ENCODE results near the gene METTL6.

Gene METTL6

DNA sequence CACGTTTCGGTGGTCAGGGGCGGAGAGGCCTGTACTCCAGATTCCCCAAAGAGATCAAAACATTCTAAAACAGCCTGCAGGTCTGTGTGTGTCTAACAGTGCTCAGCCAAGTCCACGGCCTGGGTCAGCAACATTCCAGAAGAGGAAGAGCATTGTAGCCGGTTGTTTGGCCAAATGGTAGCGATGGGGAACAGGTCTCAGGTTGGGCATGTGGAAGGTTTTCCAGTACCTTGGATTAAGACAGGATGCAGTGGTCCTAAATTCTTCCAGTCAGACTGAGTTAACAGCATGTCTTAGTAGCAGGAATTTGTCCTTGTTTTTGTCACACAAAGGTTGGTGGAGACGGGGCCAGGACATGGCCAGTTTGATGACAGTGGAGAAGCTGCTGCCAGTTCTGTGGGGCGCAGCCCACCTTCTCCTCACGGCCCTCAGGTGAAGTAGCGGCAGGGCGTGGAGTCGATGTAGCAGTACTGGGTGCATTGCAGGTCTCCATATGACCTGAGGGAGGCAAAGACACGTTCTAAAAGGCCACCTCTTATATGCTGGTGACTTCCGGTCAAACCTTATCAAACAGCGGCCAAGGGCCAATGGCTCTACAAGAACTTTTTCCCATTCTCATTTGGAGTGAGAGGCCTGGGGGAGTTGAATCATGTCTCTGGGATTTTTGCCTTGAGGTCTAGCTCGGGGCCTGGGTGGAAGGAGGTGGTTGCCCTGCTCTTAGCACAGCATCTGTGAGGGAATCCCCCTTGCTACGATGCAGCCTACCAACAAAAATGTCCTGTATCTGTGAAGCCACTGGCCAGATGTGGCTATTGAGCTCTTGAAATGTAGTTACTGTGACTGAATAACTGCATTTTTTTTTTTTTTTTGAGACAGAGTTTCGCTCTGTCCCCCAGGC, 24.1 kb upstream of the METTL6 start:
- Histone ChIP-seq H4K20me1 (no peaks in the 10 kb centered on the region), H3K9me3 (no peaks in the 10 kb centered on the region), H3K36me3 (peaks cover 10% of the 10 kb centered on the region; the same call in 1 of the 2 replicates), H3K9ac (no peak overlapping the region), H3K4me2 (no peak overlapping the region), H3K27me3 (no peaks in the 10 kb centered on the region), H3K4me3 (no peak overlapping the region), H3K27ac (no peak overlapping the region), H3K4me1 (peaks cover 17% of the 10 kb centered on the region)
- TF ChIP-seq Cebpa-rat (IDR thresholded peaks at IDR 0.05) = no peak

DNA sequence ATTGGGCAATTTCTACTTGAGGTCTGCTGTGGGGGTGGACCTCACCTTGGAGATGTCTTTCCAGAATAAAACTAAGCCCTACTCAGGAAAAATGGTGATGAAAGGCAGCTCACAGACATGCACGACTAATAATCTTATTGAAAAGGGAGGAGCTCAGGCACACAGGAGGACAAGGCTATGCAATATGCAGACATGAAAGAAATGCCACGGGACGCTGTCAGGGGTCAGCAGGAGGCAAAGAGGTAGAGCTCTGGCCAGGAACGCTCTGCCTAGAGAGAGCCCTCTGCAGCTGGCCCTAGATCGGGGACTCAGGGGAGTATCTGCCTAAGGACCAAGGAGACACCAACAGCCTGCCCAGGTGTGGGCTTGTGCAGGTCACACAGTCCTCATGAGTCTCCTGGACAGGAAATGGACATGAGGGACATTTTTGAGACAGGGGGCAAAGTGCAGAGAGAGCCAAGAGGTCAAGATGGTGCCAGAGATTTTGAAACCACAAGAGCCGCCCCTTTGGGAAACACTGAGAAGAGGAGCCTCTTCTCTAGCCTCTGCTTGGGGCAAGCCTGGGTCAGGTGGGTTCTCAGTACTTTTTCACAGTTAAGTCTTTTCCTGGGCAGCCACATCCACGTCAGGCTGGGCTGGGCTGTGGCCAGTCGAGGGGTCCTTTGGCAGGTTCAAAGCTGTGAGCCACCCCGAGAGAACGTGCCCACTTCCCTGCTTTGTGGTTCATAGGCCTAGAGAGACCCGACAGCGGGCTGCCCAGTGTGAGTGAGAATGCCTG, 23.3 kb upstream of the METTL6 start:
- no peak overlapping the region for H3K4me3 ChIP-seq
- no peaks in the 10 kb centered on the region for H3K27me3 ChIP-seq
- H3K36me3 ChIP-seq = peaks cover 10% of the 10 kb centered on the region; the same call in 1 of the 2 replicates
- peaks cover 17% of the 10 kb centered on the region for H3K4me1 ChIP-seq
- H3K27ac ChIP-seq = no peak overlapping the region
- no peak overlapping the region for H3K4me2 ChIP-seq
- H3K9me3 ChIP-seq = no peaks in the 10 kb centered on the region
- H4K20me1 ChIP-seq = no peaks in the 10 kb centered on the region
- TF ChIP-seq Cebpa-rat (IDR thresholded peaks at IDR 0.05) = no peak
- H3K9ac ChIP-seq = no peak overlapping the region

DNA sequence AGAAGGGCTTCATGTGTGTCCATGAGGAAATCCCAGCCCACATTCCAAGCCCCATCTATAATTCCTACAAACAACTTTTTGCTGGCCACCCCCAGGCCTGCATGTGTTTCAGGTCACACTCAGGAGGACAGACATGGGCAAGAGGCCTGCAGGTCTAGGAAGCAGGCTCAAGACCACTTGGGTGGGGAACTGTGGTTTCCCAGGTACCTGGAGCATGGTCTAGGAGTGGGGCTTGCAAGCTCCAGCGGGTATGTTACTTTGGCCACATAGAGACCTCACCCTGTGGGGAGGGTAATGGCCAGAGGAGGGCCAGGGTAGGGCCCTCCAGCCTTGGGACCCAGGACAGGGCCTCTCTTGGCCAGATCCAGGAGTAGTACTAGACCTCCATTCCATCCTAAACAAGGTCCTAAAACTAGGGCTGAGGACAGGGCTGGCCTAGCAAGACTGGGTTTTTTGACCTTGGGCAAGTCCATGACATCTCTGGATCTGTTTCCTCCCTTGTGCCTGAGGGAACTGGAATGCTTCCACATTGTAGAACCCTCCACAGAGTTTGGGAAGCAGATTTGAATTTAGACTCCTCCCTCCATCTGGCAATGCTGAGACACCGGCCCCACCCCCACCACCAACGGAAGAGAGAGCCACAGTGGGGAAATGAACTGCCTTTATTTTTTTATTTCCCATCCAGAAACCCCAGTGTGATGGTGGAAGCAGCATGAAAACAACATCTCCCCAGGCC, 22.3 kb upstream of the METTL6 start:
- Histone ChIP-seq H3K4me3 (no peak overlapping the region), H3K36me3 (peaks cover 16% of the 10 kb centered on the region; the same call in 1 of the 2 replicates), H3K9me3 (no peaks in the 10 kb centered on the region), H3K27me3 (no peaks in the 10 kb centered on the region), H3K4me1 (peaks cover 17% of the 10 kb centered on the region), H3K9ac (no peak overlapping the region), H3K4me2 (no peak overlapping the region), H4K20me1 (no peaks in the 10 kb centered on the region), H3K27ac (no peak overlapping the region)
- no peak for TF ChIP-seq Cebpa-rat (IDR thresholded peaks at IDR 0.05)

DNA sequence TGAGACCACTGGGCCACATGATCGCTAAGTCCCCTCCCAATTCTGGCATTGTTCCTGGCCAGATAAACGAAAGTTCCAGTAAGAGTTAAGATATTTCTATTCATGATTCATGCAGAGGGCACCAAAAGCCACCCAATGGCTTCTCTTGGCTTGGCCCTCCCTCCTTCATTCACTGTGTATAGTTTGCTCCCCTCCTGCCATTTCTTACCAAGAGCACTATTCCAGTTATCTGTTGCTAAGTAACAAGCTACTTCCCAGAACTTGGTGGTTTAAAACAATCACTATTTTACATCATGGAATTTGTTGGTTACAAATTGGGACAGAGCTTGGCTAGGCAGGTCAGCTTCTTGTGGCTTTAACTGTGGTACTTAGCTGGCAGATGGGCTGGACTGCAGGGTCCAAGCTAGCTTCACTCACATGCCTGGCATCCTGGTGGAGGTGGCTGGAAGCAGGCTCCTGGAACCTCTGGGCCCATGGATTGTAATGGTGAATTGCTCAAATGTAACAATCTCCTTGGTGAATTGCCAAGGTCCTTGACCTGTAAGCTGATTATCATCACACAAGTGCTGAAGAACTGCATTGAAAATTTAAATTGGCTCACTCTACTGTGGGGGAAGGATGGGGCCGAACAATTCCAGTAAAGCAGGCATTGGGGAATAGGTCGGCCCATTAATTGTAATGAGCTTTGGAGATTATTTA, 16.6 kb upstream of the METTL6 start:
- Histone ChIP-seq H3K36me3 (peaks cover 61% of the 10 kb centered on the region), H4K20me1 (no peaks in the 10 kb centered on the region), H3K4me3 (no peak overlapping the region), H3K9ac (no peak overlapping the region), H3K4me2 (no peak overlapping the region), H3K27me3 (no peaks in the 10 kb centered on the region), H3K27ac (no peak overlapping the region), H3K9me3 (no peaks in the 10 kb centered on the region), H3K4me1 (no peaks in the 10 kb centered on the region)
- TF ChIP-seq Cebpa-rat (IDR thresholded peaks at IDR 0.05) = no peak

DNA sequence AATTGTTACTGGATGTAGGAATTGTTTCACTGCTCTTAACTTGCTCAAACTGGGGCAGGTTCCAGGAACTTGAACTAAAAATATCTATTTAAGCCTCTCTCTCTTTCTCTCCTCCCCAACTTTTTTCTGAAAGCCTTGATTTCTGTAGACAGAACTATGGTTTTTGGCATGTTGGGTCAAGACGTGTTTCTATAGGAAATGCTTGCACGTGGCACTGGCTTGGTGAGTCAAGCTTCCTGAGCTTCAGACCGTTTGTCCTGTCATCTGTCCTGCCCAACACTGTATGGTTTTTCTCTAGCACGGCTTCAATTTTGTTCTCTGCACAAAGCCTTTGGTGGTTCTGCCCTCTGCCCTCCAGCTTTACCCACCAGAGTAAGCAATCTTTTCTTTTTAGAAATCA, 13.5 kb upstream of the METTL6 start:
- Histone ChIP-seq H4K20me1 (peaks cover 24% of the 10 kb centered on the region), H3K27ac (no peak overlapping the region), H3K4me3 (no peak overlapping the region), H3K9ac (no peak overlapping the region), H3K4me2 (no peak overlapping the region), H3K36me3 (peaks cover 92% of the 10 kb centered on the region), H3K27me3 (no peaks in the 10 kb centered on the region), H3K4me1 (no peaks in the 10 kb centered on the region), H3K9me3 (no peaks in the 10 kb centered on the region)
- TF ChIP-seq Cebpa-rat (IDR thresholded peaks at IDR 0.05) = no peak

DNA sequence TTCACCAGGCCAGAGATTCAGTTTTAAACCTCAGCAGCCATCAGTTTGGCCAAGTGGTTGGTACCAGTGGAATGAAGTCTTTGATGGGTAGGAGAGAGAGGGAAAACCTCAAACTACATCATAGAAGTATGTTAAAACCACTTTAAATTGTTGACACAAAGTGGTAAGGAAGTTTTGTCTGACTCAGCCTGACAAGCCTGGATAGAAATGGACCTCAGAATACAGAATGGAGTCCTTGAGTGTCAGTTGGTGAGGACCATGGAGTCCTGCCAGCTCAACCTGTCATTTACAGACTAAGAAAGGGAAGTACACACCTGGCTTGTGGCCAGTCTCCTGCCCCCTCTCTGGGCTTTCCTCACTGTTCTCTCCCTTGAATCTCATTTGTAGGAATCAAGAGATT, 12.1 kb upstream of the METTL6 start:
- Histone ChIP-seq H3K36me3 (peaks cover 97% of the 10 kb centered on the region), H3K27me3 (no peaks in the 10 kb centered on the region), H3K27ac (no peak overlapping the region), H3K4me2 (no peak overlapping the region), H3K9ac (no peak overlapping the region), H4K20me1 (peaks cover 38% of the 10 kb centered on the region), H3K9me3 (no peaks in the 10 kb centered on the region), H3K4me3 (no peak overlapping the region), H3K4me1 (no peaks in the 10 kb centered on the region)
- TF ChIP-seq Cebpa-rat (IDR thresholded peaks at IDR 0.05) = no peak

DNA sequence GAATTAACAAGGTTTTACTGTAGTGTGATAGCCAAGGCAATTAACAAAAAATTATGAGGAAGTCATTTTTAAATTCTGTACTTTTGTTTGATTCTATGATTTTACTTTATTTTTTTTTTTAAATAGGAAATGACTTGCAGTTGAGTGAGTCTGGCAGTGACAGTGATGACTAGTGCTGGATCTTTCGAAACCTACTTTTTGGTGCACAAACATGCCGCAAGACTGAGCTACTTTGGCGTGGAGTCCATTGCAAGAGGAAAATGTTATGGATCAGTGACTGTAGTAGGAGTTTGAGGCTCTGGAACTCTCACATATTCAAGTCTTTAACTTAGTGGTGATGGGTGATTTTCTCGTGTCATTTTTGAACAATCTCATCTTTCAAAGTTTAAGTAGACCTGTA, 11.6 kb upstream of the METTL6 start:
- H3K27me3 ChIP-seq = no peaks in the 10 kb centered on the region
- no peaks in the 10 kb centered on the region for H3K9me3 ChIP-seq
- no peak for TF ChIP-seq Cebpa-rat (IDR thresholded peaks at IDR 0.05)
- H3K9ac ChIP-seq = no peak overlapping the region
- no peak overlapping the region for H3K4me2 ChIP-seq
- H3K36me3 ChIP-seq = peaks cover 97% of the 10 kb centered on the region
- H3K27ac ChIP-seq = no peak overlapping the region
- H3K4me1 ChIP-seq = no peaks in the 10 kb centered on the region
- H3K4me3 ChIP-seq = no peak overlapping the region
- H4K20me1 ChIP-seq = peaks cover 43% of the 10 kb centered on the region

DNA sequence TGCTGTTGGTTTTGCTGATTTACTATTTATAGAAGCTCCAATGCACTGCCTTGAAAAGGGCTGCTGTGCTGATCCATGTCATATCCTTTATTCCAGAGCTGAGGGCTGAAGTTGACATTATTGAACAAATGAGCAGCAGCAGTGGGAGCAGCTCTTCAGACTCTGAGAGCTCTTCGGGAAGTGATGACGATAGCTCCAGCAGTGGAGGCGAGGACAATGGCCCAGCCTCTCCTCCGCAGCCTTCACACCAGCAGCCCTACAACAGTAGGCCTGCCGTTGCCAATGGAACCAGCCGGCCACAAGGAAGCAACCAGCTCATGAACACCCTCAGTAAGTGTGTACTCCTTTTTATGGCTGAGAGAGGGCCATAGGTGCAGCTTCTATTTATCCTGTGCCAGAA, 8.9 kb upstream of the METTL6 start:
- no peak overlapping the region for H3K27ac ChIP-seq
- H3K9ac ChIP-seq = no peak overlapping the region
- H3K27me3 ChIP-seq = no peaks in the 10 kb centered on the region
- H4K20me1 ChIP-seq = peaks cover 67% of the 10 kb centered on the region
- H3K9me3 ChIP-seq = no peaks in the 10 kb centered on the region
- no peak overlapping the region for H3K4me3 ChIP-seq
- no peak for TF ChIP-seq Cebpa-rat (IDR thresholded peaks at IDR 0.05)
- H3K4me1 ChIP-seq = no peaks in the 10 kb centered on the region
- peaks cover 97% of the 10 kb centered on the region for H3K36me3 ChIP-seq
- H3K4me2 ChIP-seq = no peak overlapping the region

DNA sequence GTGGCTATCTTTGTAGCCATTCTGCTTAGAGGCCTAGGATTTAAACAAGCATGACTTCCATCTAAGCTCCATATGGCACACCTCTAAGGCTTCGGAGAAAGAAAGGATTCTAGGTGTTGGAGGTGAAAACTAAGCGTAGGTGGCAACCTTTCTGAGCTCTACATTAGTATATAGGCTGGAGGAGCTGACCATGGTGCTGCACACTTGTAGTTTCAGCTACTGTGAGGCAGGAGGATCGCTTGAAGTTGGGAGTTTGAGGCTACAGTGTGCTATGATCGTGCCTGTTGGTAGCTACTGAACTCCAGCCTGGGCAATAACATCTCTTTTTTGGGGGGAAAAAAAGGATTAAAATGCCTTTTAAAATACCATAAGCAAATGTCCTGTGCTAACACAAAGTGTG, 7.4 kb upstream of the METTL6 start:
- peaks cover 95% of the 10 kb centered on the region for H3K36me3 ChIP-seq
- no peak overlapping the region for H3K9ac ChIP-seq
- no peak overlapping the region for H3K4me2 ChIP-seq
- TF ChIP-seq Cebpa-rat (IDR thresholded peaks at IDR 0.05) = no peak
- H4K20me1 ChIP-seq = peaks cover 82% of the 10 kb centered on the region
- H3K4me3 ChIP-seq = no peak overlapping the region
- H3K27ac ChIP-seq = no peak overlapping the region
- H3K27me3 ChIP-seq = no peaks in the 10 kb centered on the region
- peaks cover 7% of the 10 kb centered on the region; the same call in 1 of the 2 replicates for H3K4me1 ChIP-seq
- H3K9me3 ChIP-seq = no peaks in the 10 kb centered on the region
